NCI-H187 treated with DMSO at 0.1 percent for 48 hours (cell line): ENCODE data around the gene BCAS4.

ENCODE experiments used
- DNase-seq: peaks from one replicate; lab custom pipeline; 2025; lab: John Stamatoyannopoulos, UW

BCAS4 gene

DNA sequence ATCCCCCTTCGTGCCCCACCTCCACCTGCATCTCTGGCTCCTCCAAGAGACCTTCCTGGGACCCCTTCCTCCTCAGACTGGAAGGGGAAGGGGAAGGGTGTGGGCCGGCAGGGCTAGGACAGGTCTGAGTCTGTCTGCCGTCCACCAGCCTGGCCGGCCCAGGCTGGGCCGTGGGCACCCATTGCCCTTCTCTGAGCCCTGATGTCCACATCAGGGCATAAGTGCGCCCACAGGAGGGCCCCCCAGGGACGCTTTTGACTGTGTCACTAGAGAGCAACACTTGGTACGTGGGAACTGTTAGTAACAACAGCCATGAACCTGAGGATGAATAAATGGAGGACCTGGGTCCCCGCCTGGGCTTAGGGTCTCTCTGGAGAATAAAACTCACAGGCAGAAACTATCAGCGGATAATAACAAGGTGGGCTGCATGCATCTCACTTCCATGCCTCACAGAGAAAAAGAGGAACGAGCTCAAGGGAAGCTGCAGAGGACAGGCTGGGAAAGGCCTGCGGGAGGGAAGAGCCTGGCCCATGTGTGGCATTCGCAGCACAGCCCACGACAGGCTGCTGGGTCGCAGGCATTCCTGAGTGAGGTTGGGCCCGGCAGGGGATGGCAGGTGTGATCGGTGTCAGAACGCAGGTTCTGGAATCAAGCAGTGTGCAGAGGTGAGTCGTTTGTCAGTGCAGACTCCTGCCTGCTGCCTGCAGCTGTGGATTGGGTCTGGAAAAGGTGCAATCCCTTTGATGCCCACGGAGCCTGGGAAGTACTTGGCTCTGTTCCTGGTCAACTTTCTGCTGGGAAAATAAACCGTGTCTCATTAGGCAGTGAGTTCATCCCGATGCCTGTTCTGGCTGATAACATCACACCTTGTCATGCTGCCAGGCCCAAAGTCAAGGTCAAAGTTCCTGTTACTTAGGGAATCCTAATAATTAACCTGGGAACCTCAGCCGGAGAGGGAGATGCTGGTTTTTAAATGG is 60.9 kb downstream of the BCAS4 start:
- no peak for DNase-seq

DNA sequence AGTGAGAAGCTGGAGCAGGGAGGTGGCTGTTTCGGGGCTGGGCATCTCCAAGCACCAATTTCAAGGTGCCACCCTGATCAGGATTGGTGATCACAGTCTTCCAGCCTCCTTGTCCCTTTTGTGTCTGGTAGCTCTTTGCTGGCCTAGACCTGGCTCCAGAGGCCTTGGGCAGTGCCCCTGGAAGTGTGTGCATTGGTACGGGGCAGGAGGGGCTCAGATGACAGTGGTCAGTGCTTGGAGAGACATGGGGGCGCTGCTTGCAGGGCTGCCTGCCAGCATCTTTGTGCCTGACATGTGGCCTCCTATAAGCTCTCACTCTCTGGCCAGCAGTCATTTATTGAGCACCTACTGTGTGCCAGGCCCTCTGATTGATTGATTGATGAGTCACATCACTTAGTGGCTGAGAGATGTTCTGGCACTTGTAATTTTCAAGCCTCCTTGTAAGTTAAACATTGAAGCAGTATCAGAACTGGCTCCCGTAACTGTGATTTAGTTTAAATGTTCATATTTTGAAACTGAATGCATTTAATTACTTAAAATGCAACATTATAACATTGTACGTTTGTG is 61.7 kb downstream of the BCAS4 start:
- no peak for DNase-seq

DNA sequence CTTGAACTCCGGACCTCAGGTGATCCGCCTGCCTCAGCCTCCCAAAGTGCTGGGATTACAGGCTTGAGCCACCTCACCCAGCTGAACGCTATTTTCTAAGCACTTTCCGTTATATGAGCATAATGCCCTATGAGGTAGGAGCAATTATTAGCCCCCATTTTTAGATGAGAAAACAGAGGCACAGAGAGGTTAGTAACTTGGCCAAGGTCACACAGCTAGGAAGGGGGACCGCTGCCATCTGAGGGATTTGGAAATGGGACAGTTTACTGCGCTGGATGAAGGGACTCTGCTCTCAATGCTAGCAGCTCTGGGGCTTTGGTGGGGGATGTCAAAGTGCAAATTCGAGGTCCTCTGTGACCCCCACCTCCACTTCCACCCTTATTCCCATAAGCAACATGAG is 62.5 kb downstream of the BCAS4 start:
- DNase-seq: no peak

DNA sequence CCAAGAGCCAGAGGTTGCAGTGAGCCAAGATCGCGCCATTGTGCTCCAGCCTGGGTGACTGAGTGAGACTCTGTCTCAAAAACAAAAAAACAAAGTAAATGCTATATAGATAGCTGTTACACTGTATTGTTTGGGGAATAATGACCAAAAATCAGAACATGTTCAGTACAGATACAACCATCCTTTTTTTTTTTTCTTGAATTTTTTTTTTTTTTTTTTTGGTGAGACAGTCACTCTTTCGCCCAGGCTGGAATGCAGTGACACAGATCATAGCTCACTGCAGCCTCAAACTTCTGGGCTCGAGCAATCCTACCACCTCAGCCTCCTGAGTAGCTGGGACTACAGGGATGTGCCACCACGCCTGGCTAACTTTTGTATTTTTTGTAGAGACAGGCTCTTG is 63.7 kb downstream of the BCAS4 start:
- no peak for DNase-seq

DNA sequence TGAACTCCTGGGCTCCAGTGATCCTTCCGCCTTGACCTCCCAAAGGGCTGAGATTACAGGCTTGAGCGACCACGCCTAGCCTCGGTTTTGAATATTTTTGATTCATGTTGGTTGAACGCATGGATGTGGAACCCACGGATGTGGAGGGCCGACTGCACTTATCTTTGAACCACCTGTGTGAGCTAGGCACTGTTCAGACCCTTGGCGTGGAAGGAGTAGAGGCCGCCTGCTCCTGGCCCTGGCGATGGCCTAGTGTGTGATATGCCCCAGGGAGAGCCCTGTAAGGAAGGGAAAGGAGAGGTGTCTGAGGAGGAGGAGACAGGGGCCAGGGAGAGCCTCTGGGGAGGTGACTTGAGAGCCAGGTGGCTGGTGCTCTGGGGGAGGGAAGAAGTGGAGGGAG is 64.3 kb downstream of the BCAS4 start:
- DNase-seq: no peak

DNA sequence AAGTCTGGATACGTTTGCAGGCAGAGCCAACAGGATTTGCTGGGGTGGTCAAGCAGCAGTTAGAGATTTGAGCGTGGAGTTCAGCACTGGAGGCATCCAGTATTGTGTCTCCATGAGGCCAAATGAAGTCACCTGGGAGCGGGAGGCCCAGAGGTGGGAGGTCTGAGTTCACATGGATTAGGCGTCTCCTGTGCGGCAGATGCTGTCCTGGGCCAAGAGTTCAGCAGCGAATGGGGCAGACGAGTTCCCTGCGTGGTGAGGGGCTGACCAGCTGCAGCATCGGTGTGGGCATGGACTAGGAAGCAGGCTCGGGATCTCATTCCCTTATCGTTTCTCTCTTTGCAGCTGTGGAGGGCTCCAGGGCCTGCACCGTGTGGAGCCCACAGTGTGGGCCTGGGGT is 66.2 kb downstream of the BCAS4 start:
- no peak for DNase-seq

DNA sequence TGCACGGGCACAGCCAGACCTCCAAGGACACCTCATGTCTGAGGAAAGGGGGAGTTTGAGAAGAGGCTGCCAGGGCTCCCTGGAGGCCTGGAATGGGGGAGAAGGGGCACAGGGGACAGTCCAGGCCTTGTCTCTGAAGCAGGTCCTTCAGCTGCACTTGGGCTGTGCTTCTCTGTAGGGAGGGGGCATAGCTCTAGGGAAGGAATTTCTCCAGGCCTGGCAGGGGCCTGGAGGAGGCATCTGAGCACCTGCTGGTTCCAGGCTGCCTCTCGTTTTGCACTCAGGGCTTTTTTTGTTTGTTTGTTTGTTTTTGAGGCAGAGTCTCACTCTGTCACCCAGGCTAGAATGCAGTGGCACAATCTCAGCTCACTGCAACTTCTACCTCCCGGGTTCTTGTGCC is 67.7 kb downstream of the BCAS4 start:
- no peak for DNase-seq

DNA sequence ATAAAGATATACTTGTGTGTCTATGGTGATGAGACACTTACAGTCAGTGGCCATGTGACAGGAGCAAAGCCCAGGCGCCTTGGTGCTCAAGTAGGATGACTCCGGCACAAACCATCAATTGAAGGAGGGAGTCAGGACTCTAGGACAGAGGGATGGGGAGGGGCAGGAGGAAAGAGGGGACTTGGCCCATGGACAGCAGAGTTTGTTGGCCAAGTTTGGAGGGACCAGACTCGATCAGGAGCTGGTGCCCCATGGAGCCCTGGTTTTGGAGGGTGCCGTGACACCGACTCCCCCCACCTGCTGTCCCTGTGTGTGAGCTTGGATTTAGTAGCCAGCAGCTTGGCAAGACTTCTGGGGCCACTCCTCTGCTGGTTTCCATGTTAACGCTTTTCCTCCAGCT is 70.3 kb downstream of the BCAS4 start:
- no peak for DNase-seq

DNA sequence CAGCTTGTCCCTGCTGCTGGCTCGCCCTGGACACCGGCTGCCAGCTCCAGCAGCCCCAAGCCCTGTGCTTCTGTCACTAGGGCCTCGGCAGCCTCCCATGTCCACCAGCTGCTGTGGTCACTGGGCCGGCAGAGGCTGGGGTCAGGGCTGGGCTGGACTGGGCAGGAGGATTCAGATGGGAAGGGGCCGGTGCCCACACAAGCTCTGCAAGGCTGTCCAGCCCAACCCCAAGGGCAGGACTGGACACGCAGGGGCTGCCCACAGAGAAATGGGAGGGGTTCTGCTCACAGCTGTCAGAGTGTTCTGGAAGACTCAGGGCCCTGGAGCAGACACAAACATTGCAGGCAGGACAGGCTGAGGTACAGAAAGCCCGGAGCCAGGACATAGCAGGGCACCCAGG is 70.7 kb downstream of the BCAS4 start:
- DNase-seq: no peak

DNA sequence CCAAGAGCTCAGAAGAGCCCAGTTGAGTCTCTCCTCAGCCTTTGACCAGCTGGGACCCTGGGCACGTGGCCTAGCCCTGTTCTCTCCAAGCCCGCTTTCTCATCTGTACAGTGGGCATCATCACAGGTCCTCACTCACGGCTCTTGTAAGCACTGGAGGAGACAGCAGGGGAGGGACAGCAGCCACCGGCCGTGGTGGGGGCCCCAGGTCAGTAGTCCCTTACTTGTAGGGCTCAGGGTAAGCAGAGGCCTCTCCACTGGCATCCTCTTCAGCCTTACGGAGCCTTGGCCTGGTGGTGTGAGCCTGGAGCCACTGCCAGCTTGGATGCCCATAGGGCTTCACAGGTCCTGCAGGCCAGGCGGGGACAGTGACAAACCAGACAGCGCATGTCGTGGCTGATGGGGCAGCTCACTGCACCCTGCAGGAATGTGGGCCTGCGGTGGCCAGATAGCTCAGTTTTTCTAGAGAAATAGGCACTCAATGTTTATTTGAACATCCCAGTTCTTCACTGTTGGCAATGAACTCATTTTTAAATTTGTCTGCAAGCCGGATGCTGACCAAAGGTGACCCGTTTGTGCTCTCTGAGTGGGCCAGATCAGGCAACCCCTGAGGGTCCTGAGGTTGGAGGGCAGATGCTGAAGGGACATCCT is 71.3 kb downstream of the BCAS4 start:
- no peak for DNase-seq

DNA sequence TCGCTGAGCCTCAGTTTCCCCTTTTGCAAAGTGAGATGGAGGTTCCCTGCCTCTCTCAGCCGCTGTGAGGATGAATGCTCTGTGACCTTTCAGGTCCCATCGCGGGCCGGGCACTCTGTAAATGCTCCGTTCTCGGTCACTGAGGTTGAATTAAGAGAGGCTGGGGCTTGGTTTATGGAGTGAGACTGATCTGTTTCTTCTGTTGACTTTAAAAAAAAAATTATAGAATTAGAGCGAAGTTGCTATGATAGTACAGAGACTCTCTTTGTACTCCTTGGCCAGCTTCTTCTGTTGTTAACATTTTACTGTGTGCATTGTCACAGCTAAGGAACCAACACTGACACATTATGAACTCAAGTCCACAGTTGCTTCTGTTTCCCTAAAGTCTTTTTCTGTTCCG is 72.0 kb downstream of the BCAS4 start:
- no peak for DNase-seq

DNA sequence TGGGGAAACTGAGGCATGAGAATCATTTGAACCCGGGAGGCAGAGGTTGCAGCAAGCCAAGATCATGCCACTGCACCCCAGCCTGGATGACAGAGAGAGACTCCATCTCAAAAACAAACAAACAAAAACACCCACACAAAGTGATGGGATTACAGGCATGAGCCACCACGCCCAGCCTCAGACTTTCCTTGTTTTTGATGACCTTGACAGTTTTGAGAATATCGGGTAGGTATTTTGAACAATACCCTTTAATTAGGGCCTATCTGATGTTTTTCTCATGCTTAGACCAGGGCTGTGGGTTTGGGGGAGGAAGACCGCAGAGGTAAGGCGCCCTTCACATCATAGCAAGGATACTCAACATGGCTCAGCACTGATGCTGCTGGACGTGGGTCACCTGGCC is 72.9 kb downstream of the BCAS4 start:
- no peak for DNase-seq

DNA sequence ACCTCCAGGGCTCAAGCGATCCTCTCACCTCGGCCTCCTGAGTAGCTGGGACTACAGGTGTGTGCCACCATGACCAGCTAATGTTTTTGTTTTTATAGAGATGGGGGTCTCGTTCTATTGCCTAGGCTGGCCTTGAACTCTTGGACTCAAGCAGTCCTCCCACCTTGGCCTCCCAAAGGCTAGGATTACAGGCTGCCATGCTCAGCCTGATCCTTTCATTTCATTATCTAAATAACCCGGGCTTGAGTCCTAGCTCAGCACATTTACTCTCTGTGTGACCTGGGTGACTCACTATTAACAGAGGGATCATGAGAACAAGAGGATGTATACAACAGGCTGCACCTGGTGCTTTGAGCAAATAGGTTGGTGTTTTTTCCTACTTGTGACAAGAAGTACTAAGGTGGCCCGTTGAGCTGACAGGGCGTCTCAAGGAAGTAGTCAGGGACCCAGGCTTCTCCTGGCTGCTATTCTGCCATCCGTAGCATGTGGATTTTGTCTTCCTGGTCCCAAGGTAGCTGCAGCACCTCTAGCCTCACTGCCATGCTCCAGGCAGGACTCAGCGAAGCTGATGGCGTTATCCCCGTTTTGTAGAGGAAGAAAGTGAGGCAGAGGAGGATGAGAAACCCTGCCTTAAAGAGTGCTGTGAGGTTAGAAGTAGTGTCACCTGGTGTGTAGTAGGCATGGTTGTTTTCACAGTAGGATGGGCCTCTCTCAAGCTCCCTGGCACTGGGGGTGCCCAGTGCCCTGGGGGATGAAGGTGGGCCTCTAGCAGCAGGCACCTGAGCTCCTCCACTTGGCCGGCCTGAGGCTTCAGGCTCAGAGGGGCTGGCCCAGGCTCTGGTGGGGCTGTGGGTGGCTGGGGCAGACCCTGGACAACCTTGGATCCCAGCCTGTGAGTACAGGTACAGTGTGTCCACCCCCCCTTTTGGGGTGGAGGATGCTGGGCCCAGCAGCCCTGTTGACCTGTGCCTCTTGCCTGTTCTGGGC is 73.9 kb downstream of the BCAS4 start:
- DNase-seq: no peak

DNA sequence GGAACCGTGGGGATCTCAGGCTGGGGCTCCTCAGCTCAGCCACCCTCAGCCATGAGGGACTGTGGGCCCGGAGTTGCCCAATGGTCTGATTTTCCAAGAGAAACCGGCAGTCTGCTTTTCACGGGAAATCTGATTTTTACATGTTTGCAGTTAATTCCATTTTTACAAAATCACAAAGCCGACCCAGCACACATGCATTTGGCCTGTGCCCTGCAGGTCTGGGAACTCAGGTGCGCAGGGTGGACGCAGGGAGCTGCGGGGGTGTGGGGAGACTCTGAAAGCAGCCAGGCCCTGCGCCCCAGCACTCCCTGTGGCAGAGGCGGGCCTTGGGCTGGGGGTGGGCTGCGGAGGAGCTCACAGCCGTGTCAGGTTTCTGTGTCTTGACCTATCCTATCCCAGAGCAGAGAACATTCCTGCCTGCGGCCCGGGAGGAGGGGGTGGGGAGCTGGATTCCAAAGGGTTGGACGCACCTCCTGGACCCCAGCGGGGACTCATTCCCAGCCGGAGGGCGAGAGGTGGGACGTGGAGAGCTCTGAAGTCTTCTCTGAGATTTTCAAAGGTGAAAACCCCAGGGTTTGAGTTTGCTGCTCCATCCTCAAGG is 75.8 kb downstream of the BCAS4 start:
- DNase-seq: no peak

DNA sequence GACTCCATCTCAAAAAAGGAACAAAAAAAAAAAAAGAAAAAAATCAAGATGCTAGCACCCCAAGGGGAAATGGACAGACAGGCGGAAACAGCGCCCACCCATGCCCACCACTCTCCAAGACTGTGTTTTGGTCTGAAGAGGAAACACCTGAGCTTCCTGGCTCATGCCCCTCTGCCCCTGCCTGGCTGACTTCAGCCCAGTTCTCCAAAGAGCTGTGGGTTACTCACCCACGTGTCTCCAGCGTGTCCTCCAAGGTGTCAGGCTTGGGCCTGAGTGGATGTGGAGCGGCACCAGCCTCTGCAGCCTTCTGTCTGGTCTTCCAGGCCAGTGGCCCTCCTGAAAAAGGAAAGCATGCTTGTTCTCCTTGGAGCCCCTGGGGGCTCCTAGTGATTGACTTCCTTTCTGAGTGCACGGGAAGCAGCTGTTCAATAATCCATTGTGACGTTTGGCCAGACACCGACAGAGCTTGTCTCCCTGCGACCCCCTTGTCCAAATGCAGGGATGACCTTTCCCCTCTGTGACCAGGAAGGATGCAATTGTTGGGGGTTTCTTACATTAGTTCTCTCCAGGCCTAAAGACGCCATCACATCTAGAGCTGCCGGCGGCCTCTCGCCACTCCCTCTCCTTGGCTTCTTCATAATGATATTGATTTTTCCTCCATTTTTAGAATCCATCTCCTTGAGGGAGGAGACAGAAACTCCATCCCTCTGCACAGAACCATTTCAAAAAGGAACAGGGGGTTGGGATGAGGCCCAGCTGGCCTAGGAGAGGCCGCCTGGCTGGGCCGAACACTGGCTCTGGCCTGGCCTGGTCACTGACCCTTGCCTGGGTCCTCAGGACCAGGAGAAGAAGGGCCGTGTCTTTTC is 77.9 kb downstream of the BCAS4 start:
- DNase-seq: no peak

DNA sequence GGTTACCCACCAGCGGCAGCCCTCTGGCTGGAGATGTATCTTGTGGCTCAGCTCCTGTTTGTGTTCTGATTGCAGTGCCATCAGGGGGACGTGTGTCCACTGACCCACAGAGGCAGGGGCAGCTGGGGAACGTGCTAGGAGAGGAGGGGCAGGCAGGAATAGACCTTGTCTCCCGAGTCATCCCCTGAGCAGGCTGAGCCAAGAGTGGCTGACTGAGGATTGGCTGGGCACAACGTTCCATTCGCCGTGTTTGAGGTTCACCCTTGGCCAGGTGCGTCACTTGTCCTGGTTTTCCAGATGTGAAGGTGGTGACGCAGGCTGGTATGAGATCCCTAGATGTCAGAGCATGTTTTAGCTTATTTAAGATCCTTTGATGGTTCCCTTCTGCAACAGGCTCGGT is 78.7 kb downstream of the BCAS4 start:
- no peak for DNase-seq

DNA sequence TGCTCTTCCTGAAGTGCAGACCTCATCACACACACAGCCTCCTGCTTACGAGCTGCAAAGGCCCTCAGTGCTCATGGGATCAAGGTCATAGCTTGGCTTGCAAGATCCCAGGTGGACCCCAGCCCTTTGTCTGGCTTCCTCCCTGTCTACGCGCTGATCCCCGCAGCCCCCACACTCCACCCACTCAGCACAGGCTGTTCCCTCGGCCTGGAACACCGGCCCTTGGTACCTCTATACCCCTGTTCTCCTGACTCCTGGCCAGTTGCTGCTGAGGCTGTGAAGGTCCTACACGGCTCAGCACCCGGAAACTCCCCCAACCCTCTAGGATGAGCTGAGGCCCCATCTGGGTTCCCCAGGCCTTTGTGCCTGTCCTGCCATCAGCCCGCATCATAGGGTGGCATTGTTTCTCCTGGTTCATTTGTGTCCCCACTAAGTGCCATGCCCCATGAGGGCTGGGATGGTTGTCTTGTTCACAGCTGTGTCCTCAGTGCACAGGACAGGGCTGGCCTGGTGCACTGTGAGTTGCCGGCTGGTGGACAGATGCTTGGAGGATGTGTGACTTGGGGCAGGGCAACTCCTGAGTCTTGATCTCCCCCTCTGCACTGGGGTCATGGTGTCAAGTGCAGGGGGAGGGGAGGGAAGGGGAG is 79.4 kb downstream of the BCAS4 start:
- no peak for DNase-seq

DNA sequence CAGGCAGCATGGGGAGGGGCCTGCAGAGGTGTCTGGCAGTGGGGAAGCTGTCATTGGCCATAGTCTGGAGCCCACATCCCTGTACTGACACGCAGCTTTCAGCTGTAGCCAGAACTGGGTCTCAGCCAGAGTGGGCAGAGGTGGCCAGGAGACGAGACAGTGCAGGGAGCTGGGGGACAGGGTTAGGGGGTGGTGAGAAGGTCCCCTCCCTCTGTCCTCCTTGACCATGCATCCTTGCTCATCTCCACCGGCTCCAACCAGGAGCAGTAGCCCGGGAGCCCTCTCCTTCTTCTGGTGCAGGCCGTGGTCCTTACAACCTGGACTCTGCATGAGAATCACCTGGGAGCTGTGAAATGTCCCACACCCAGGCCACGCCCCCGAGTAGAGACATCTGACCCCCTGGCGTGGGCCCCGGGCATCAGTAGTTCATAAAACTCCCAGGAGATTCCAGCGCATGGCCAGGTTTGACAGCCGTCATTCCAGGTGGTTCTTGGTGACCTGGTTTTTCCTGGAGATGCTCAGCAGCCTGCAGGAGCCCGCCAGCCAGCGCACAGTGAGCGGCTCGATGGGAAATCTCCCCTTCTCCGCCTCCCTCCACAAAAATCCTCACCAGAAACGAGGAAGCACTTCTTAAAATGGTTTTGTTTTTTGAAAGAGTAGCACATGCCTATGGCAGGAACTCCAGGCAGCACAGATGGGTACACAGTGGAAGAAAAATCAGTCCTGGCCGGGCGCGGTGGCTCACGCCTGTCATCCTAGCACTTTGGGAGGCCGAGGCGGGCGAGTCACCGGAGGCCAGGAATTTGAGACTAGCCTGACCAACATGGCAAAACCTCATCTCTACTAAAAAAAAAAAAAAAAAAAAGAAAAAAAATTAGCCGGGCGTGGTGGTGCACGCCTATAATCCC is 80.2 kb downstream of the BCAS4 start:
- no peak for DNase-seq
